HEK293 (cell line): ENCODE measurements around the gene TMEM135.

Experiments used
- CTCF ChIA-PET: fragments of 350-600 bp; formaldehyde crosslinking; extraction: SDS; loops from one replicate; lab custom pipeline; 2021; ENCODE audit warnings: antibody characterized with exemption; lab: Yijun Ruan, JAX
- POLR2A ChIA-PET: fragments of 300-600 bp; formaldehyde crosslinking; extraction: SDS; loops from one replicate; lab custom pipeline; 2020; ENCODE audit warnings: antibody characterized with exemption, inconsistent platforms; lab: Yijun Ruan, JAX
- H3K27ac ChIP-seq: fragments of 200-500 bp; sonication (Bioruptor generic); 2 replicates; pipeline ENCODE4 v1.5.1; 2014; ENCODE audit warnings: low read depth, low read length, control low read depth, inconsistent platforms; ENCODE audit errors: extremely low read depth
- H3K36me3 ChIP-seq, 2 experiments: fragments of 200-500 bp in 1 of 2; sonication (Bioruptor generic) in 1 of 2; 1 replicate in 1 of 2; 2 replicates in 1 of 2; pipeline ENCODE4 v1.5.1; 2014 to 2017; ENCODE audit warnings: inconsistent platforms in 2 of 2, low read length in 2 of 2; ENCODE audit not compliant: control insufficient read depth in 2 of 2, insufficient read depth in 1 of 2
- H3K4me1 ChIP-seq: fragments of 200-500 bp; sonication (Bioruptor generic); 2 replicates; pipeline ENCODE4 v1.5.1; 2014; ENCODE audit warnings: mild to moderate bottlenecking, low read length, inconsistent platforms; ENCODE audit not compliant: control insufficient read depth, insufficient read depth
- H3K4me3 ChIP-seq: 2 replicates; pipeline ENCODE4 v1.5.1; 2011; ENCODE audit warnings: low read depth, mild to moderate bottlenecking, control low read depth, low read length, moderate library complexity
- H3K9me3 ChIP-seq: fragments of 200-500 bp; sonication (Bioruptor generic); 2 replicates; pipeline ENCODE4 v1.5.1; 2014; ENCODE audit warnings: low read depth, low read length, inconsistent platforms; ENCODE audit not compliant: control insufficient read depth, insufficient read depth
- GLI2 ChIP-seq: fragments of 450-650 bp; formaldehyde crosslinking; IDR thresholded peaks from 2 replicates; pipeline ENCODE4; 2017; ENCODE audit warnings: missing biosample characterization, missing genetic modification characterization, low read depth, borderline replicate concordance
- PRDM1 ChIP-seq: fragments of 450-650 bp; formaldehyde crosslinking; IDR thresholded peaks from 2 replicates; pipeline ENCODE4; 2016; ENCODE audit warnings: missing biosample characterization, missing genetic modification characterization
- REPIN1 ChIP-seq: fragments of 450-650 bp; formaldehyde crosslinking; IDR thresholded peaks from 2 replicates; pipeline ENCODE4 v1.5.1; 2017; ENCODE audit warnings: missing biosample characterization, missing genetic modification characterization, low read depth
- SCRT1 ChIP-seq: fragments of 450-650 bp; formaldehyde crosslinking; IDR thresholded peaks from 2 replicates; pipeline ENCODE4 v1.5.1; 2016; ENCODE audit warnings: missing biosample characterization, missing genetic modification characterization, borderline replicate concordance
- ZNF112 ChIP-seq: fragments of 450-650 bp; formaldehyde crosslinking; IDR thresholded peaks from 2 replicates; pipeline ENCODE4 v1.5.0; 2017; ENCODE audit warnings: missing biosample characterization, missing genetic modification characterization
- ZNF16 ChIP-seq: fragments of 450-650 bp; formaldehyde crosslinking; IDR thresholded peaks from 2 replicates; pipeline ENCODE4 v1.5.1; 2016; ENCODE audit warnings: low read depth, missing biosample characterization, missing genetic modification characterization
- ZNF214 ChIP-seq: fragments of 450-650 bp; formaldehyde crosslinking; IDR thresholded peaks from 2 replicates; pipeline ENCODE4 v1.5.1; 2017; ENCODE audit warnings: missing biosample characterization, mild to moderate bottlenecking, missing genetic modification characterization, borderline replicate concordance
- ZNF366 ChIP-seq: fragments of 450-650 bp; formaldehyde crosslinking; conservative IDR thresholded peaks from 2 replicates; pipeline ENCODE4 v1.5.1; 2016; ENCODE audit warnings: missing biosample characterization, missing genetic modification characterization
- ZNF585B ChIP-seq: fragments of 450-650 bp; formaldehyde crosslinking; IDR thresholded peaks from 2 replicates; pipeline ENCODE4 v1.5.1; 2016; ENCODE audit warnings: missing biosample characterization, missing genetic modification characterization
- ZNF626 ChIP-seq: fragments of 450-650 bp; sonication (Bioruptor Pico); formaldehyde crosslinking; IDR thresholded peaks from 2 replicates; pipeline ENCODE4 v1.5.1; 2018; ENCODE audit warnings: missing biosample characterization, missing genetic modification characterization, inconsistent platforms
- ZNF658 ChIP-seq: fragments of 450-650 bp; formaldehyde crosslinking; IDR thresholded peaks from 2 replicates; pipeline ENCODE4; 2016; ENCODE audit warnings: missing biosample characterization, missing genetic modification characterization
- ZNF677 ChIP-seq: fragments of 450-650 bp; IDR thresholded peaks from 2 replicates; pipeline ENCODE4 v1.5.0; 2018; ENCODE audit warnings: missing biosample characterization, mild to moderate bottlenecking, missing genetic modification characterization, moderate library complexity
- ZNF76 ChIP-seq: fragments of 450-650 bp; formaldehyde crosslinking; IDR thresholded peaks from 2 replicates; pipeline ENCODE4; 2016; ENCODE audit warnings: low read depth, missing biosample characterization, missing genetic modification characterization, borderline replicate concordance
- ZNF777 ChIP-seq: fragments of 450-650 bp; formaldehyde crosslinking; IDR thresholded peaks from 2 replicates; pipeline ENCODE4 v1.5.1; 2017; ENCODE audit warnings: missing biosample characterization, missing genetic modification characterization, borderline replicate concordance
- ZNF830 ChIP-seq: fragments of 450-650 bp; IDR thresholded peaks from 2 replicates; pipeline ENCODE4 v1.5.0; 2018; ENCODE audit warnings: missing biosample characterization, missing genetic modification characterization, low read depth, mild to moderate bottlenecking, moderate library complexity
- ZSCAN30 ChIP-seq: fragments of 450-650 bp; IDR thresholded peaks from 2 replicates; pipeline ENCODE4 v1.5.1; 2018; ENCODE audit warnings: missing biosample characterization, mild to moderate bottlenecking, missing genetic modification characterization, moderate library complexity
- TF ChIP-seq, protein P1 (sequence below): fragments of 450-650 bp; formaldehyde crosslinking; conservative IDR thresholded peaks from 2 replicates; pipeline ENCODE4 v1.5.1; 2016; ENCODE audit warnings: low read depth, missing biosample characterization, missing genetic modification characterization
- TF ChIP-seq, protein P2 (sequence below): fragments of 450-650 bp; formaldehyde crosslinking; IDR thresholded peaks from 2 replicates; pipeline ENCODE4 v1.5.1; 2016; ENCODE audit warnings: missing biosample characterization, missing genetic modification characterization

Gene TMEM135

GRCh38 chr11:87194985-87195820 is 157.5 kb downstream of the TMEM135 start:
- ChIA-PET POLR2A (no interaction called here), CTCF (interaction anchor here (0.7 kb wide), 1 partner anchor 125 kb away, joined by 3 read pairs; no protein-coding TSS in a partner anchor)
- H3K9me3 ChIP-seq: no peaks in the 10 kb centered on the region
- H3K27ac ChIP-seq: no peak overlapping the region
- 0 out of 2 replicates have a peak, but pooled peaks cover 2% of the 10 kb centered on the region for H3K4me1 ChIP-seq
- H3K36me3 ChIP-seq: no peaks in the 10 kb centered on the region
- H3K4me3 ChIP-seq: no peak overlapping the region
- no peak for TF ChIP-seq ZNF658 (tag by site-specific recombination)
- TF ChIP-seq ZNF366 (tag by site-specific recombination): peak; percentile 92

GRCh38 chr11:87198266-87198881 is 160.6 kb downstream of the TMEM135 start:
- POLR2A ChIA-PET: no interaction called here
- H3K9me3 ChIP-seq: no peaks in the 10 kb centered on the region
- no peak for TF ChIP-seq ZNF112 (tag by site-specific recombination)
- TF ChIP-seq ZNF16 (tag by site-specific recombination): no peak
- TF ChIP-seq ZSCAN30 (tag by site-specific recombination): no peak
- TF ChIP-seq PRDM1: peak; percentile 33; the same call in 1 of the 2 replicates
- TF ChIP-seq, protein P1, sequence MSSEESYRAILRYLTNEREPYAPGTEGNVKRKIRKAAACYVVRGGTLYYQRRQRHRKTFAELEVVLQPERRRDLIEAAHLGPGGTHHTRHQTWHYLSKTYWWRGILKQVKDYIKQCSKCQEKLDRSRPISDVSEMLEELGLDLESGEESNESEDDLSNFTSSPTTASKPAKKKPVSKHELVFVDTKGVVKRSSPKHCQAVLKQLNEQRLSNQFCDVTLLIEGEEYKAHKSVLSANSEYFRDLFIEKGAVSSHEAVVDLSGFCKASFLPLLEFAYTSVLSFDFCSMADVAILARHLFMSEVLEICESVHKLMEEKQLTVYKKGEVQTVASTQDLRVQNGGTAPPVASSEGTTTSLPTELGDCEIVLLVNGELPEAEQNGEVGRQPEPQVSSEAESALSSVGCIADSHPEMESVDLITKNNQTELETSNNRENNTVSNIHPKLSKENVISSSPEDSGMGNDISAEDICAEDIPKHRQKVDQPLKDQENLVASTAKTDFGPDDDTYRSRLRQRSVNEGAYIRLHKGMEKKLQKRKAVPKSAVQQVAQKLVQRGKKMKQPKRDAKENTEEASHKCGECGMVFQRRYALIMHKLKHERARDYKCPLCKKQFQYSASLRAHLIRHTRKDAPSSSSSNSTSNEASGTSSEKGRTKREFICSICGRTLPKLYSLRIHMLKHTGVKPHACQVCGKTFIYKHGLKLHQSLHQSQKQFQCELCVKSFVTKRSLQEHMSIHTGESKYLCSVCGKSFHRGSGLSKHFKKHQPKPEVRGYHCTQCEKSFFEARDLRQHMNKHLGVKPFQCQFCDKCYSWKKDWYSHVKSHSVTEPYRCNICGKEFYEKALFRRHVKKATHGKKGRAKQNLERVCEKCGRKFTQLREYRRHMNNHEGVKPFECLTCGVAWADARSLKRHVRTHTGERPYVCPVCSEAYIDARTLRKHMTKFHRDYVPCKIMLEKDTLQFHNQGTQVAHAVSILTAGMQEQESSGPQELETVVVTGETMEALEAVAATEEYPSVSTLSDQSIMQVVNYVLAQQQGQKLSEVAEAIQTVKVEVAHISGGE (tag by site-specific recombination): no peak
- no peak for TF ChIP-seq ZNF214 (tag by site-specific recombination)
- H3K36me3 ChIP-seq: no peaks in the 10 kb centered on the region
- H3K4me1 ChIP-seq: 0 out of 2 replicates have a peak, but pooled peaks cover 2% of the 10 kb centered on the region
- H3K27ac ChIP-seq: no peak overlapping the region
- no peak overlapping the region for H3K4me3 ChIP-seq
- CTCF ChIA-PET: no interaction called here

DNA sequence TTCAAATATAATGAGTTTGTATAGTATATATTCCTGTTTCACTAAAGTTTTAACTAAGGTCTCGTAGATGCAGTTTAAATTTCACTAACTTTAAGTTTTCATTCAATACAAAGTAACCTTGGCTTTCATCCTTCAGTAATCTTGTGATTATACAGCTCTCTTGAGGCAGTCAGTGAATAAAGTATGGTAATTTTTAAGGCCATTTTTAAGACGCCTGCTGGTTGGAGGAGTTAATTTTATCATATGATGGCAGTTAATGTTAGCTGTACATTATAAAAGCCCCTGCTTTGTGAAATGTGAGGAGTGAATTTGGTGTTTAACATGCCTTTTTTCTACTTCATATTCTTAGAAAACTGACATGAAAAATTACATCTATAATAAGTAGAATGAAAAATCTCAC is 163.6 kb downstream of the TMEM135 start:
- Histone ChIP-seq H3K27ac (no peak overlapping the region), H3K4me1 (no peaks in the 10 kb centered on the region), H3K9me3 (no peaks in the 10 kb centered on the region), H3K4me3 (no peak overlapping the region), H3K36me3 (no peaks in the 10 kb centered on the region)
- TF ChIP-seq, protein P2, sequence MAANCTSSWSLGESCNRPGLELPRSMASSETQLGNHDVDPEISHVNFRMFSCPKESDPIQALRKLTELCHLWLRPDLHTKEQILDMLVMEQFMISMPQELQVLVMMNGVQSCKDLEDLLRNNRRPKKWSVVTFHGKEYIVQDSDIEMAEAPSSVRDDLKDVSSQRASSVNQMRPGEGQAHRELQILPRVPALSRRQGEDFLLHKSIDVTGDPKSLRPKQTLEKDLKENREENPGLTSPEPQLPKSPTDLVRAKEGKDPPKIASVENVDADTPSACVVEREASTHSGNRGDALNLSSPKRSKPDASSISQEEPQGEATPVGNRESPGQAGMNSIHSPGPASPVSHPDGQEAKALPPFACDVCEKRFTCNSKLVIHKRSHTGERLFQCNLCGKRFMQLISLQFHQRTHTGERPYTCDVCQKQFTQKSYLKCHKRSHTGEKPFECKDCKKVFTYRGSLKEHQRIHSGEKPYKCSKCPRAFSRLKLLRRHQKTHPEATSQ (tag by site-specific recombination): no peak
- TF ChIP-seq ZNF76 (tag by site-specific recombination) (no peak), ZNF585B (tag by site-specific recombination) (no peak), ZNF626 (tag by site-specific recombination) (no peak), SCRT1 (tag by site-specific recombination) (no peak), ZNF777 (no peak), ZNF830 (no peak), ZNF677 (tag by site-specific recombination) (no peak), GLI2 (tag by site-specific recombination) (no peak), REPIN1 (no peak)
- TF ChIP-seq, protein P1 (tag by site-specific recombination): no peak
- ChIA-PET POLR2A (no interaction called here), CTCF (interaction anchor here (0.7 kb wide), 1 partner anchor 325 kb away, joined by 4 read pairs; no protein-coding TSS in a partner anchor)
